HCT116 (cell line): ENCODE data around the gene MNAT1. TPM values are rescaled to one million over a fixed set of nuclear protein-coding genes. Genes with fewer than 3 reads are reported as not detected.
A peak's percentile ranks its signal among the peaks of the same experiment; 100 is the strongest.

Source experiments
- ATAC-seq: fragments of 200-7000 bp; cut with Tn5 transposase; 2 replicates; pipeline ENCODE4 v1.9.1; 2020; ENCODE audit warnings: mild to moderate bottlenecking, moderate library complexity
- BruUV-seq: library from RNA; stranded (reverse); fragments of 400-500 nt; replicated peaks from 2 replicates; lab custom pipeline; 2021; lab: Mats Ljungman, UMichigan
- CTCF ChIA-PET: fragments of 300-600 bp; sonication (Branson Sonifier 250); formaldehyde crosslinking; loops from one replicate; lab custom pipeline; 2021; ENCODE audit warnings: antibody characterized with exemption; lab: Charles Lee
- POLR2A ChIA-PET: fragments of 300-600, 350-600 bp; sonication (Branson Sonifier 250); formaldehyde crosslinking; loops from one replicate; lab custom pipeline; 2021; ENCODE audit warnings: antibody characterized with exemption; lab: Charles Lee
- RAD21 ChIA-PET, 2 experiments: fragments of 300-600 bp; sonication (Branson Sonifier 250); formaldehyde crosslinking; loops; one replicate each; lab custom pipeline; 2023; ENCODE audit warnings: low total read pairs in 2 of 2; ENCODE audit not compliant: uncharacterized antibody in 2 of 2, unreplicated experiment in 2 of 2, low non-redundant PET in 1 of 2; lab: Charles Lee
- DNase-seq: peaks from one replicate; pipeline ENCODE4 v3.0.0-alpha.2; 2010; ENCODE audit warnings: low read depth, low spot score
- H2AFZ ChIP-seq: fragments of 200-600 bp; shearing (Covaris generic), sonication (generic); 2 replicates; pipeline ENCODE4 v1.6.1; 2017; ENCODE audit warnings: low read depth, mixed run types, mixed read lengths, antibody characterized with exemption, low read length; ENCODE audit not compliant: poor library complexity, severe bottlenecking
- H3K27ac ChIP-seq: 2 replicates; pipeline ENCODE4 v1.5.1; 2012; ENCODE audit warnings: low read depth, low read length
- H3K27me3 ChIP-seq: fragments of 200-600 bp; sonication (generic); 2 replicates; pipeline ENCODE4 v1.6.1; 2016; ENCODE audit warnings: mixed run types, low read length, mixed read lengths; ENCODE audit not compliant: insufficient read depth
- H3K36me3 ChIP-seq, 2 experiments: fragments of 200-500 bp in 1 of 2; fragments of 200-600 bp in 1 of 2; sonication (Bioruptor generic) in 1 of 2; sonication (generic) in 1 of 2; 2 replicates each; pipeline versions ENCODE4 v1.5.1 to v1.6.1; 2014 to 2016; ENCODE audit warnings: low read length in 2 of 2, inconsistent platforms in 1 of 2, mixed read lengths in 1 of 2, mixed run types in 1 of 2; ENCODE audit not compliant: insufficient read depth in 2 of 2, control insufficient read depth in 1 of 2
- H3K4me1 ChIP-seq, 2 experiments: fragments of 200-600 bp in 1 of 2; sonication (generic) in 1 of 2; 2 replicates each; pipeline versions ENCODE4 v1.5.1 to v1.6.1; 2012 to 2017; ENCODE audit warnings: low read length in 2 of 2, inconsistent platforms in 1 of 2, mild to moderate bottlenecking in 1 of 2, mixed read lengths in 1 of 2, mixed run types in 1 of 2, moderate library complexity in 1 of 2; ENCODE audit not compliant: insufficient read depth in 2 of 2, control insufficient read depth in 1 of 2
- H3K4me2 ChIP-seq: fragments of 200-600 bp; sonication (generic); 2 replicates; pipeline ENCODE4 v1.6.1; 2017; ENCODE audit warnings: mixed run types, low read length, mixed read lengths
- H3K4me3 ChIP-seq, 2 experiments: fragments of 200-600 bp in 1 of 2; sonication (generic) in 1 of 2; replicated peaks in 1 of 2; 2 replicates each; pipeline ENCODE4 v1.5.1; 2011 to 2016; ENCODE audit warnings: low read length in 2 of 2, control low read depth in 1 of 2, low read depth in 1 of 2, mild to moderate bottlenecking in 1 of 2, mixed read lengths in 1 of 2, mixed run types in 1 of 2
- H3K79me2 ChIP-seq: fragments of 200-600 bp; sonication (generic); 2 replicates; pipeline ENCODE4 v1.6.1; 2017; ENCODE audit warnings: mild to moderate bottlenecking, mixed run types, low read length, moderate library complexity, mixed read lengths; ENCODE audit not compliant: insufficient read depth
- H3K9ac ChIP-seq: fragments of 200-600 bp; sonication (generic); 2 replicates; pipeline ENCODE4 v1.6.1; 2016; ENCODE audit warnings: low read length, mixed read lengths
- H3K9me2 ChIP-seq: fragments of 200-600 bp; sonication (generic), shearing (Covaris generic); 2 replicates; pipeline ENCODE4 v1.6.1; 2017; ENCODE audit warnings: mixed run types, mild to moderate bottlenecking, moderate library complexity; ENCODE audit not compliant: insufficient read depth
- H3K9me3 ChIP-seq, 2 experiments: fragments of 200-500 bp in 1 of 2; fragments of 200-600 bp in 1 of 2; sonication (Bioruptor generic) in 1 of 2; sonication (generic) in 1 of 2; 2 replicates each; pipeline ENCODE4 v1.6.1; 2014 to 2017; ENCODE audit warnings: low read length in 2 of 2, mixed read lengths in 2 of 2, inconsistent platforms in 1 of 2, low read depth in 1 of 2, mild to moderate bottlenecking in 1 of 2, mixed run types in 1 of 2, moderate library complexity in 1 of 2; ENCODE audit not compliant: control insufficient read depth in 1 of 2, insufficient read depth in 1 of 2
- H4K20me1 ChIP-seq: fragments of 200-600 bp; sonication (generic), shearing (Covaris generic); 2 replicates; pipeline ENCODE4 v1.6.1; 2017; ENCODE audit warnings: mixed run types, mild to moderate bottlenecking, moderate library complexity; ENCODE audit not compliant: insufficient read depth
- CBX3 ChIP-seq: IDR thresholded peaks from 2 replicates; pipeline ENCODE4 v1.6.1; 2012; ENCODE audit warnings: low read depth
- CEBPB ChIP-seq: IDR thresholded peaks from 2 replicates; pipeline ENCODE4 v1.6.1; 2012; ENCODE audit warnings: low read depth
- CTCF ChIP-seq, 3 experiments: fragments of 200-600 bp in 1 of 3; sonication (generic) in 1 of 3; IDR thresholded peaks in 2 of 3; conservative IDR thresholded peaks in 1 of 3; 2 replicates each; pipeline ENCODE4 v1.5.1; 2012 to 2017; ENCODE audit warnings: low read depth in 2 of 3, low read length in 2 of 3, antibody characterized with exemption in 1 of 3, borderline replicate concordance in 1 of 3, control low read depth in 1 of 3, mild to moderate bottlenecking in 1 of 3, mixed read lengths in 1 of 3, mixed run types in 1 of 3, moderate library complexity in 1 of 3; ENCODE audit not compliant: insufficient read depth in 1 of 3
- EGR1 ChIP-seq: IDR thresholded peaks from 2 replicates; pipeline ENCODE4 v1.6.1; 2012; ENCODE audit warnings: low read depth
- ELF1 ChIP-seq: IDR thresholded peaks from 2 replicates; pipeline ENCODE4 v1.6.1; 2012; ENCODE audit warnings: low read depth, borderline replicate concordance
- EZH2 ChIP-seq: fragments of 200-600 bp; sonication (generic); IDR thresholded peaks from 2 replicates; pipeline ENCODE4 v1.6.1; 2017; ENCODE audit warnings: antibody characterized with exemption, mixed run types
- EZH2phosphoT487 ChIP-seq: fragments of 200-600 bp; IDR thresholded peaks from 2 replicates; pipeline ENCODE4 v1.6.1; 2018; ENCODE audit warnings: antibody characterized with exemption, borderline replicate concordance
- FOSL1 ChIP-seq: IDR thresholded peaks from 2 replicates; pipeline ENCODE4 v1.6.1; 2012; ENCODE audit warnings: low read depth
- JUND ChIP-seq: IDR thresholded peaks from 2 replicates; pipeline ENCODE4 v1.6.1; 2012
- POLR2A ChIP-seq: IDR thresholded peaks from 2 replicates; pipeline ENCODE4 v1.7.0; 2011; ENCODE audit warnings: borderline replicate concordance; ENCODE audit not compliant: insufficient read depth, insufficient read length; ENCODE audit errors: extremely low read depth
- RAD21 ChIP-seq: IDR thresholded peaks from 2 replicates; pipeline ENCODE4 v1.6.1; 2012; ENCODE audit warnings: low read depth, mild to moderate bottlenecking
- REST ChIP-seq: IDR thresholded peaks from 2 replicates; pipeline ENCODE4 v1.6.1; 2012; ENCODE audit warnings: low read depth
- SIN3A ChIP-seq: IDR thresholded peaks from 2 replicates; pipeline ENCODE4 v1.6.1; 2012; ENCODE audit warnings: low read depth
- SP1 ChIP-seq: IDR thresholded peaks from 2 replicates; pipeline ENCODE4 v1.6.1; 2012; ENCODE audit warnings: low read depth
- SRF ChIP-seq: IDR thresholded peaks from 2 replicates; pipeline ENCODE4 v1.6.1; 2012; ENCODE audit warnings: low read depth
- TCF7L2 ChIP-seq: IDR thresholded peaks from 2 replicates; pipeline ENCODE4 v1.7.0; 2011; ENCODE audit warnings: borderline replicate concordance, inconsistent platforms; ENCODE audit not compliant: insufficient read depth, insufficient read length; ENCODE audit errors: extremely low read depth
- YY1 ChIP-seq: IDR thresholded peaks from 2 replicates; pipeline ENCODE4 v1.6.1; 2011; ENCODE audit warnings: low read length, low read depth, moderate library complexity, mild to moderate bottlenecking; ENCODE audit not compliant: insufficient replicate concordance; ENCODE audit errors: extremely low read depth
- ZBTB33 ChIP-seq: IDR thresholded peaks from 2 replicates; pipeline ENCODE4 v1.6.1; 2011; ENCODE audit warnings: mild to moderate bottlenecking, low read length, moderate library complexity; ENCODE audit not compliant: insufficient replicate concordance; ENCODE audit errors: extremely low read depth
- ZFX ChIP-seq: fragments of 450-650 bp; IDR thresholded peaks from 2 replicates; pipeline ENCODE4 v1.6.1; 2017
- ZNF274 ChIP-seq: fragments of 200-500 bp; sonication (Bioruptor generic); IDR thresholded peaks from 2 replicates; pipeline ENCODE4 v1.6.1; 2014; ENCODE audit warnings: mild to moderate bottlenecking, low read depth, low read length, inconsistent platforms
- intact Hi-C: fragments of 100-400 bp; cut with micrococcal nuclease; formaldehyde crosslinking; loops from 2 replicates; pipeline ENCODE4 v1.10.0; 2022
- total RNA-seq: library from RNA; stranded (reverse); gene quantifications from one replicate; pipeline ENCODE4 v1.2.1, GENCODE V29; 2021; ENCODE audit not compliant: unreplicated experiment

The MNAT1 gene
- total RNA-seq, 1 experiment from 2014 or later: 49.3 TPM

- 0 out of 4 replicates have a peak overlapping the region, but pooled peaks of 1 of the 2 experiments have one; percentile 15 for H3K4me3 ChIP-seq
- ChIA-PET POLR2A (no interaction called here), CTCF (no interaction called here), RAD21 (no interaction called here)
- H3K27me3 ChIP-seq: no peaks in the 10 kb centered on the region
- H3K9me2 ChIP-seq: no peaks in the 10 kb centered on the region
- no peaks in the 10 kb centered on the region for H3K9me3 ChIP-seq
- peaks cover 57% of the 10 kb centered on the region for H3K79me2 ChIP-seq
- TF ChIP-seq CBX3 (peak; percentile 80), ZFX (no peak), YY1 (peak; percentile 45), RAD21 (no peak), SP1 (peak; percentile 52), EGR1 (no peak), ZNF274 (no peak), TCF7L2 (no peak), ZBTB33 (no peak), ELF1 (no peak), REST (no peak), FOSL1 (peak; percentile 84), EZH2phosphoT487 (no peak), SIN3A (peak; percentile 43; the same call in 1 of the 2 replicates), CTCF (IDR thresholded peaks at IDR 0.05 in 2 of 3, conservative IDR thresholded peaks at IDR 0.05 in 1 of 3; ENCODE audit: borderline replicate concordance in 1 of 3, insufficient read depth in 1 of 3, low read depth in 2 of 3, low read length in 2 of 3) (no peak), POLR2A (no peak), EZH2 (no peak), SRF (peak; percentile 41; the same call in 1 of the 2 replicates), CEBPB (no peak), JUND (peak; percentile 77)
- intact Hi-C loops: no loop called here
- peak overlapping the region; percentile 54 for H3K4me2 ChIP-seq
- no TSS peak for BruUV-seq
- ATAC-seq (peak; percentile 95), DNase-seq (peak; percentile 71)
- peaks cover 26 to 46% of the 10 kb centered on the region in 2 experiments for H3K4me1 ChIP-seq
- H4K20me1 ChIP-seq: peaks cover 4% of the 10 kb centered on the region; the same call in 1 of the 2 replicates
- H3K36me3 ChIP-seq: no peaks in the 10 kb centered on the region
- H3K27ac ChIP-seq: no peak overlapping the region; the same call in 1 of the 2 replicates
- H2AFZ ChIP-seq: no peak overlapping the region
- peak overlapping the region; percentile 15; the same call in 1 of the 2 replicates for H3K9ac ChIP-seq
Observed at GRCh38 chr14:60760644-60761364, 26.2 kb downstream of the MNAT1 start.
